Endodermal cell (in vitro differentiated cells): ENCODE data around the gene CUL4A. TPM values are rescaled to one million over a fixed set of nuclear protein-coding genes. Genes with fewer than 3 reads are reported as not detected.

Experiments
- DNase-seq: peaks from one replicate; pipeline ENCODE4 v3.0.0-alpha.2; 2017
- H3K27ac ChIP-seq: 2 replicates; pipeline ENCODE4 v1.5.1; 2013; ENCODE audit warnings: mild to moderate bottlenecking, low read depth, low read length, moderate library complexity
- H3K27me3 ChIP-seq: 2 replicates; pipeline ENCODE4 v1.6.1; 2013; ENCODE audit warnings: mild to moderate bottlenecking, low read length, moderate library complexity; ENCODE audit not compliant: insufficient read depth, control insufficient read depth, poor library complexity, severe bottlenecking
- H3K36me3 ChIP-seq: 2 replicates; pipeline ENCODE4 v1.7.0; 2013; ENCODE audit warnings: mild to moderate bottlenecking, low read length, moderate library complexity; ENCODE audit not compliant: control insufficient read depth, insufficient read depth
- H3K4me1 ChIP-seq: one replicate; pipeline ENCODE4 v1.7.0; 2013; ENCODE audit warnings: low read length; ENCODE audit not compliant: control insufficient read depth, insufficient read depth
- H3K4me3 ChIP-seq: 2 replicates; pipeline ENCODE4 v1.5.1; 2013; ENCODE audit warnings: mild to moderate bottlenecking, low read length, moderate library complexity
- H3K9ac ChIP-seq: 2 replicates; pipeline ENCODE4 v1.6.1; 2013; ENCODE audit warnings: mild to moderate bottlenecking, low read length, moderate library complexity; ENCODE audit not compliant: poor library complexity, severe bottlenecking; ENCODE audit errors: extremely low read depth
- H3K9me3 ChIP-seq: 2 replicates; pipeline ENCODE4 v1.6.1; 2013; ENCODE audit warnings: mild to moderate bottlenecking, low read length, moderate library complexity; ENCODE audit not compliant: control insufficient read depth
- H3K27ac Mint-ChIP-seq: 2 replicates; pipeline ENCODE4 v1.8.0; 2020; ENCODE audit warnings: mixed read lengths
- H3K27me3 Mint-ChIP-seq: 2 replicates; pipeline ENCODE4 v1.8.0; 2021; ENCODE audit warnings: mild to moderate bottlenecking, mixed read lengths; ENCODE audit not compliant: insufficient read depth
- H3K36me3 Mint-ChIP-seq: 2 replicates; pipeline ENCODE4 v1.8.0; 2020; ENCODE audit warnings: low read depth, mixed read lengths
- H3K4me1 Mint-ChIP-seq: 2 replicates; pipeline ENCODE4 v1.8.0; 2020; ENCODE audit warnings: mixed read lengths
- H3K4me3 Mint-ChIP-seq: 2 replicates; pipeline ENCODE4 v1.8.0; 2020; ENCODE audit warnings: mild to moderate bottlenecking, moderate library complexity, mixed read lengths
- H3K9me3 Mint-ChIP-seq: 2 replicates; pipeline ENCODE4 v1.8.0; 2020; ENCODE audit warnings: mild to moderate bottlenecking, mixed read lengths
- CTCF ChIP-seq: fragments of 200-600 bp; sonication (generic); conservative IDR thresholded peaks from 2 replicates; pipeline ENCODE4 v1.5.0; 2021; ENCODE audit warnings: antibody characterized with exemption, mild to moderate bottlenecking
- WGBS, 2 experiments: methylation state at CpG; one replicate each; pipeline versions ENCODE4 v1.1.5 to v1.1.7; 2013; ENCODE audit warnings: missing lambda C conversion rate in 2 of 2, mixed read lengths in 1 of 2; ENCODE audit not compliant: insufficient coverage in 1 of 2, insufficient read length in 1 of 2; 5-methylcytosine and 5-hydroxymethylcytosine counted together
- total RNA-seq, 2 donors: library from RNA; stranded (reverse); fragmentation: NEBNext Ultra II Directional in 1 of 2; extraction: Animal tissue kit (Norgen Biotek cat#: 25700) in 1 of 2; gene quantifications; 2 replicates in 1 of 2; 3 replicates in 1 of 2; pipeline ENCODE4 v1.2.1, GENCODE V29; 2021

Gene CUL4A
- total RNA-seq, 2 donors from 2014 or later, result 92.9 to 99.4 TPM

- no peaks in the 10 kb centered on the region for H3K9me3 ChIP-seq
- WGBS, 2 experiments, result 95 to 100% methylated on average over 1 to 2 of the region's 2 CpGs
- H3K27me3 ChIP-seq, result no peaks in the 10 kb centered on the region
- peaks cover 10% of the 10 kb centered on the region for H3K4me1 ChIP-seq
- H3K27ac Mint-ChIP-seq, result no peak overlapping the region
- H3K4me1 Mint-ChIP-seq, result peaks cover 37% of the 10 kb centered on the region
- no peak overlapping the region for H3K4me3 Mint-ChIP-seq
- peaks cover 75% of the 10 kb centered on the region for H3K36me3 ChIP-seq
- H3K27ac ChIP-seq, result no peak overlapping the region
- no peaks in the 10 kb centered on the region for H3K9me3 Mint-ChIP-seq
- no peak for DNase-seq
- H3K4me3 ChIP-seq, result no peak overlapping the region
- no peak for TF ChIP-seq CTCF
- peaks cover 56% of the 10 kb centered on the region for H3K36me3 Mint-ChIP-seq
- no peak overlapping the region for H3K9ac ChIP-seq
- no peaks in the 10 kb centered on the region for H3K27me3 Mint-ChIP-seq
Measured at GRCh38 chr13:113201815-113202214, 7.6 kb upstream of the CUL4A start.

- no peak overlapping the region for H3K4me3 ChIP-seq
- Mint-ChIP-seq H3K4me3 (no peak overlapping the region), H3K36me3 (peaks cover 45% of the 10 kb centered on the region), H3K9me3 (no peaks in the 10 kb centered on the region), H3K4me1 (peaks cover 45% of the 10 kb centered on the region), H3K27me3 (no peaks in the 10 kb centered on the region), H3K27ac (peak overlapping the region; percentile 15)
- no peaks in the 10 kb centered on the region for H3K27me3 ChIP-seq
- H3K9me3 ChIP-seq, result no peaks in the 10 kb centered on the region
- no peak overlapping the region for H3K27ac ChIP-seq
- H3K9ac ChIP-seq, result no peak overlapping the region
- H3K4me1 ChIP-seq, result peaks cover 10% of the 10 kb centered on the region
- peaks cover 68% of the 10 kb centered on the region for H3K36me3 ChIP-seq
- no peak for DNase-seq
- no peak for TF ChIP-seq CTCF
- WGBS, 2 experiments, result 94 to 96% methylated on average over 4 of the region's 4 CpGs
Measured at GRCh38 chr13:113202912-113203311, 6.5 kb upstream of the CUL4A start.

GRCh38 chr13:113203507-113204377, 5.7 kb upstream of the CUL4A start:
- no peak overlapping the region for H3K4me3 ChIP-seq
- DNase-seq, result no peak
- Mint-ChIP-seq H3K36me3 (peaks cover 38% of the 10 kb centered on the region), H3K4me1 (peaks cover 43% of the 10 kb centered on the region), H3K4me3 (no peak overlapping the region), H3K27me3 (no peaks in the 10 kb centered on the region), H3K27ac (peak overlapping the region; percentile 53), H3K9me3 (no peaks in the 10 kb centered on the region)
- H3K9ac ChIP-seq, result no peak overlapping the region
- peaks cover 60% of the 10 kb centered on the region for H3K36me3 ChIP-seq
- H3K4me1 ChIP-seq, result peaks cover 10% of the 10 kb centered on the region
- WGBS, 2 experiments, result 97 to 98% methylated on average over 8 to 12 of the region's 12 CpGs
- no peaks in the 10 kb centered on the region for H3K27me3 ChIP-seq
- no peaks in the 10 kb centered on the region for H3K9me3 ChIP-seq
- peak; percentile 17 for TF ChIP-seq CTCF
- H3K27ac ChIP-seq, result no peak overlapping the region
